OCI-LY1 (cell line): Measurements from ENCODE around the gene NOM1.

ENCODE experiments used
- H2AFZ ChIP-seq: fragments of 200-600 bp; sonication (generic), shearing (Covaris generic); 2 replicates; pipeline ENCODE4 v1.6.0; 2014; ENCODE audit warnings: antibody characterized with exemption, mild to moderate bottlenecking, low read length
- H3F3A ChIP-seq: fragments of 200-600 bp; sonication (generic), shearing (Covaris generic); 2 replicates; pipeline ENCODE4 v1.6.0; 2014; ENCODE audit warnings: mild to moderate bottlenecking, antibody characterized with exemption, low read length, moderate library complexity; ENCODE audit not compliant: insufficient read depth
- H3K27ac ChIP-seq: fragments of 200-600 bp; sonication (generic); 2 replicates; pipeline ENCODE4 v1.5.1; 2014; ENCODE audit warnings: low read length, mixed run types, mild to moderate bottlenecking, low read depth; ENCODE audit not compliant: poor library complexity, severe bottlenecking
- H3K27me3 ChIP-seq: fragments of 200-600 bp; sonication (generic); 2 replicates; pipeline ENCODE4 v1.6.0; 2014; ENCODE audit warnings: antibody characterized with exemption, mild to moderate bottlenecking, low read length, moderate library complexity; ENCODE audit not compliant: insufficient read depth
- H3K36me3 ChIP-seq: fragments of 200-600 bp; sonication (generic); 2 replicates; pipeline ENCODE4 v1.6.1; 2014; ENCODE audit warnings: mild to moderate bottlenecking, antibody characterized with exemption, low read length, moderate library complexity, mixed read lengths; ENCODE audit not compliant: insufficient read depth
- H3K4me1 ChIP-seq: fragments of 200-600 bp; sonication (generic); 2 replicates; pipeline ENCODE4 v1.5.1; 2014; ENCODE audit warnings: mild to moderate bottlenecking, low read length, moderate library complexity; ENCODE audit not compliant: insufficient read depth, severe bottlenecking
- H3K4me2 ChIP-seq: fragments of 200-600 bp; sonication (generic), shearing (Covaris generic); 2 replicates; pipeline ENCODE4 v1.6.1; 2014; ENCODE audit warnings: low read length
- H3K4me3 ChIP-seq: fragments of 200-600 bp; sonication (generic); 2 replicates; pipeline ENCODE4 v1.5.1; 2014; ENCODE audit warnings: low read length, low read depth, mild to moderate bottlenecking, mixed read lengths; ENCODE audit not compliant: poor library complexity, severe bottlenecking
- H3K79me2 ChIP-seq: fragments of 200-600 bp; shearing (Covaris generic); 2 replicates; pipeline ENCODE4 v1.6.1; 2016; ENCODE audit warnings: mixed run types, low read length, mixed read lengths; ENCODE audit not compliant: insufficient read depth
- H3K9ac ChIP-seq: fragments of 200-600 bp; sonication (generic), shearing (Covaris generic); 2 replicates; pipeline ENCODE4 v1.6.1; 2014; ENCODE audit warnings: mild to moderate bottlenecking, low read length, mixed read lengths
- H3K9me2 ChIP-seq: fragments of 200-600 bp; sonication (generic), shearing (Covaris generic); 2 replicates; pipeline ENCODE4 v1.6.1; 2014; ENCODE audit warnings: low read depth, mild to moderate bottlenecking, low read length, mixed read lengths
- H3K9me3 ChIP-seq: fragments of 200-600 bp; shearing (Covaris generic); 2 replicates; pipeline ENCODE4 v1.6.1; 2014; ENCODE audit warnings: low read length, mixed read lengths
- H4K20me1 ChIP-seq: fragments of 200-600 bp; sonication (generic), shearing (Covaris generic); 2 replicates; pipeline ENCODE4 v1.6.0; 2016; ENCODE audit warnings: mild to moderate bottlenecking, low read length; ENCODE audit not compliant: insufficient read depth
- CTCF ChIP-seq: fragments of 200-600 bp; sonication (generic), shearing (Covaris generic); IDR thresholded peaks from 2 replicates; pipeline ENCODE4 v1.5.1; 2017; ENCODE audit warnings: mild to moderate bottlenecking, antibody characterized with exemption, low read length, moderate library complexity, mixed read lengths
- EZH2 ChIP-seq: fragments of 200-600 bp; sonication (generic), shearing (Covaris generic); IDR thresholded peaks from 2 replicates; pipeline ENCODE4 v1.8.0; 2017; ENCODE audit warnings: borderline replicate concordance, mixed run types, mild to moderate bottlenecking, antibody characterized with exemption, low read length, moderate library complexity, mixed read lengths

NOM1 gene

GRCh38 chr7:157002819-157003421 is 53.4 kb downstream of the NOM1 start:
- Histone ChIP-seq H3K36me3 (no peaks in the 10 kb centered on the region), H3F3A (no peaks in the 10 kb centered on the region), H3K9ac (no peak overlapping the region), H3K9me3 (no peaks in the 10 kb centered on the region), H4K20me1 (no peaks in the 10 kb centered on the region), H3K27me3 (peaks cover 11% of the 10 kb centered on the region; the same call in 1 of the 2 replicates), H2AFZ (no peak overlapping the region), H3K79me2 (no peaks in the 10 kb centered on the region), H3K4me3 (no peak overlapping the region), H3K4me2 (no peak overlapping the region), H3K27ac (no peak overlapping the region), H3K9me2 (no peaks in the 10 kb centered on the region), H3K4me1 (peaks cover 17% of the 10 kb centered on the region)
- no peak for TF ChIP-seq CTCF
- no peak for TF ChIP-seq EZH2

GRCh38 chr7:157003445-157003755 is 53.9 kb downstream of the NOM1 start:
- no peak for TF ChIP-seq EZH2
- TF ChIP-seq CTCF, result no peak
- H3K9ac ChIP-seq, result no peak overlapping the region
- H3K9me3 ChIP-seq, result no peaks in the 10 kb centered on the region
- H3K36me3 ChIP-seq, result no peaks in the 10 kb centered on the region
- no peak overlapping the region for H3K27ac ChIP-seq
- peaks cover 17% of the 10 kb centered on the region for H3K4me1 ChIP-seq
- H3F3A ChIP-seq, result no peaks in the 10 kb centered on the region
- H2AFZ ChIP-seq, result no peak overlapping the region
- H3K27me3 ChIP-seq, result peaks cover 7% of the 10 kb centered on the region; the same call in 1 of the 2 replicates
- no peak overlapping the region for H3K4me3 ChIP-seq
- no peaks in the 10 kb centered on the region for H3K79me2 ChIP-seq
- no peak overlapping the region for H3K4me2 ChIP-seq
- H4K20me1 ChIP-seq, result no peaks in the 10 kb centered on the region
- H3K9me2 ChIP-seq, result no peaks in the 10 kb centered on the region

GRCh38 chr7:157003756-157004520 is 54.4 kb downstream of the NOM1 start:
- TF ChIP-seq CTCF (no peak), EZH2 (no peak)
- Histone ChIP-seq H3K27me3 (peaks cover 6% of the 10 kb centered on the region; the same call in 1 of the 2 replicates), H3K9me2 (no peaks in the 10 kb centered on the region), H3K4me3 (no peak overlapping the region), H2AFZ (no peak overlapping the region), H3K4me2 (no peak overlapping the region), H3F3A (no peaks in the 10 kb centered on the region), H3K9ac (no peak overlapping the region), H3K79me2 (no peaks in the 10 kb centered on the region), H3K4me1 (peaks cover 17% of the 10 kb centered on the region), H3K9me3 (no peaks in the 10 kb centered on the region), H4K20me1 (no peaks in the 10 kb centered on the region), H3K27ac (no peak overlapping the region), H3K36me3 (no peaks in the 10 kb centered on the region)
